Myometrial cell (primary cell): Measurements from ENCODE around the gene STK35. TPM values are rescaled to one million over a fixed set of nuclear protein-coding genes. Genes with fewer than 3 reads are reported as not detected.

Source experiments
- total RNA-seq: library from RNA; depleted of rRNA; stranded (reverse); fragments of >200 nt; gene quantifications from 2 replicates; pipeline ENCODE4 v1.2.3, GENCODE V29; 2015

Gene STK35
- 8.4 and 11.7 TPM in 2 replicates for total RNA-seq

GRCh38 chr20:2101057-2101864 lies at the start of gene STK35:
STK35 (plus strand) TSS chr20:2101827; CDS start chr20:2101882, 55 bp downstream.

Other genes starting within 250 kb of the STK35 start
- gene SIRPA, start 206.4 kb upstream of the STK35 start, total RNA-seq: 10.4 and 13.5 TPM in 2 replicates
- gene PDYN, start 107.8 kb upstream of the STK35 start, total RNA-seq: not detected in 2 replicates
- not detected in 2 replicates for gene TGM3, start 194.2 kb downstream of the STK35 start, total RNA-seq